ENCODE data around the gene METTL27.
"Not testable (repeated sequence)": the region's sequence is repeated elsewhere in the genome, so short reads cannot be mapped to it uniquely, and the experiment has no call there.

The METTL27 gene

DNA sequence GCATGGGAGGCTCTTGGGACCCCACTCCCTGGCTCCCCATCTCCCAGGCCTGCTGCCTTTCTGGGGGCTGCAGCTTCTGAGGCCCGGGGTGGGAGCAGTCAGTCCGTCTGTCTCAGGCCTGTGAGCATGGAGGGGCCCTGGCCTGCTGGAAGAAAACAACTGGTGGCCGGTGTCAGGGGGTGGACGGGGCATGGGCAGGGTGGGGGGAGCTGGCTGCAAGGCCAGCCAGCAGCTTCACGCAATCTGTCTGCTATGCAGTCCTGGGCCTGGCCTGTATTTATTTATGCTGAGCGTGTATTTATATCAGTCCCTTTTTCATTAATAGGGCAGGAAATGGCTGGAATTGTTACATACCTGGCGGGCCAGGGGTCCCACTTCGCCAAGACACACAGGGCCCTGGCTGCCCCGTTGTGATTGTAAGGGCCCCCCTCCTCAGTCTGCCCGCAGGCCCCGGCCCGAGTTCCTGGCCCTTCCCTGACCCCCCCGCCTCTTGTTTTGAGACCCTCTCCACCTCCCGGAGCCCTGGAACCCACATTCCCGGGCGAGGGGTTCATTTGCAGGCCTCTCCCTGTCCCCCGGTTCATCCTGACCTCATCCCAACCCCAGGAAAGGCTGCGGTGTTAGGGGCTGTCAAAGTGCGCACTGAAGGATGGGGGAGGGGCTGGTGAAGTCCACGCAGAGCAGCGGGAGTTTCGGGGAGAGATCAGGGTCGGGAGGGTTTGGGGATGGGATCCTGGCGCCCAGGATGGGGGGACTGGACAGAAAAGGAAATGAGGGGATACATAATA is 26.9 kb upstream of the METTL27 start:
- DNase-seq (ENCODE audit: low read depth in 2 of 2), result no peak

DNA sequence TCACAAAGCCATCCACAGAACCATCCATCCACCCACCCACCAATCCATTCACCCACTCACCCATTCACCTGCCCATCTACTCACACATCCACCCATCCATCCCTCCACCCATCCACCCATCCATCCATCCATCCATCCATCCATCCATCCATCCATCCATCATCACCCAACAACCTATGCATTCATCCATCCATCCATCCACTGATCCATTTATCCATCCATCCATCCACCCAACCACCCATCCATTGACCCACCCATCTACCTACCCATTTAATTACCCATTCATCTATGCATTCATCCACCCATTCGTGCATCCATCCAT is 24.1 kb upstream of the METTL27 start:
- no peak for DNase-seq (ENCODE audit: low read depth in 2 of 2)

DNA sequence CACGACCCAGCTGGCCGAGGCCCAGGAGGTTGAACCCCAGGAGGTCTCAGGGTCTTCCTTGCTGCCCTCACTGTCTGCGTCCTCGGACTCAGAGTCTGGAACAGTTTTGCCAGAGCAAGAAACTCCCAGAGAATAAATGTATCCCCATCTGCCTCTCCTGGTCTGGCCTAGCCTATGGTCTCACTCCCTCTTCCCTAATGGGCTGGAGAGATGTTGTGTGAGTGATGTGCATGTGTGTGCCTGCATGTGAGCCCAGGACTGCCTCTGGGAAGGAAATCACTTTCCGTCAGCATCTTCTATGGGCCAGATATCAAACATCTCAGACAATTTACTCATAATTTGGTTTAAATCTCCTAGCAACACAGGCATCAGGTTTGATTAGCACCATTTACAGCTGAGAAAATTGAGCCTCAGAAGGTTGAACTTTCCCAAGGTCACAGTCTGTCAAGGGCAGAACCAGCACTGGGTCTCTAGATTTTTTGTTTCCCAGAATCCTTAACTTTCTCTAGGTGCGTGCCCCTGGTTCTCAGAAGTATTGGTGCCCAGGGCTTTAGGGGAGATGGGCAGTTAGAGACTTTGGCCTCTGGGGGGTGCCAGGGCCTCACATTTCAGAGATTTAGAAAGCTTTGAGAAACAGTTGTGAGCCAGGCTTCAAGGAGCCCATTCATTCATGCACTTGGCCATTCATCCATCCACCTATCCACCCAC is 23.6 kb upstream of the METTL27 start:
- DNase-seq (ENCODE audit: low read depth in 2 of 2), result no peak

DNA sequence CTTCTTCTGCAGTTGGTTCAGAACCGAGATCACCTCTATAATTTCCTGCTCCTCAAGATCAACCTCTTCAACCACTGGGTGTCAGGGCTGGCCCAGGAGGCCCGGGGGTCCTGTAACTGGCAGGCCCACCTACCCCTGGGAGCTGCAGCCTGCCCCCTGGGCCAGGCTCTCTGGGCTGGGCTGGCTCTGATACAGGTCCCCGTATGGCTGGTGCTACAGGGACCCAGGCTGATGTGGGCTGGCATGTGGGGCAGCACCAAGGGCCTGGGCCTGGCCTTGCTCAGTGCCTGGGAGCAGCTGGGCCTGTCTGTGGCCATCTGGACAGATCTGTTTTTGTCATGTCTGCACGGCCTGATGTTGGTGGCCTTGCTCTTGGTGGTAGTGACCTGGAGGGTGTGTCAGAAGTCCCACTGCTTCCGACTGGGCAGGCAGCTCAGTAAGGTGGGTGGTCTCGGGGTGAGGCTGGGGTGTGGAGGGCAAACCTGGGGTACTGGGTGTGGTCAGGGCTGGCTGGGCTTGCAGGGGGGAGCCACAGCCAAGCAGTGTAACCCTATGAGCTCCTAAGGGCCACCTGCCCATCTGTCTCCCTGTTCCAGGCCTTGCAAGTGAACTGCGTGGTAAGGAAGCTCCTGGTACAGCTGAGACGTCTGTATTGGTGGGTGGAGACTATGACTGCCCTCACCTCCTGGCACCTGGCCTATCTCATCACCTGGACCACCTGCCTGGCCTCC is 22.8 kb upstream of the METTL27 start:
- DNase-seq (ENCODE audit: low read depth in 2 of 2), result no peak

DNA sequence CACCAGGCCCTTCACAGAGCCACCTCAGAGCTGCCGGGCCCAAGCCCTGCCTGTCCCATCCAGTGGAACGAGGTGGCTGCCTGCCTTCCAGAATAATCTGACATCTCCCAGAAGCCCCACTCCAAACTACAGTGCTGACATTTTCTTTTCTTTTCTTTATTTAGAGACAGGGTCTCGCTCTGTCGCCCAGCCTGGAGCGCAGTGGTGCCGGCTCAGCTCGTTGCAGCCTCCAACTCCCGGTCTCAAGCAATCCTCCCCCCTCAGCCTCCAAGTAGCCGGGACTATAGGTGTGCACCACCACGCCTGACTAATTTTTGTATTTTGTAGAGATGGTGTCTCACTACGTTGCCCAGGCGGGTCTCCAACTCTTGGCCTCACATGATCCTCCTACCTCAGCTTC is 19.0 kb upstream of the METTL27 start:
- no peak for DNase-seq (ENCODE audit: low read depth in 2 of 2)

DNA sequence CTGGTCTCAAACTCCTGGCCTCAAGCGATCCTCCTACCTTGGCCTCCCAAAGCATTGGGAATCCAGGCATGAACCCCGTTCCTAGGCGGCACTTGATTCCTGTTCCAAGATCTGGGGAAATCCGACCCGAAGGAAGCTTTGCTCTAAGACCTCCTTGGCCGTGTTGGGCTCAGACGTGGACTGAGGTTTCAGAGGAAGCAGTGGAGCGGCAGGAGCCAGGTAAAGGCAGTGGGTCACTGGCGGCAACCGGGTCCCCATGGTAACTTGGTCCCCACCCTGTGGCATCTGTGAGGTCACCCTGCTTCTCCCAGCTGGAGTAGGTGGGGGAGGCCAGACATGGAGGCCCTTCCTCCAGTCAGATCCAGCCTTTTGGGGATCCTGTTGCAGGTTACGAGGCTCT is 18.5 kb upstream of the METTL27 start, which contains the start of gene TMEM270:
TMEM270 (plus strand) TSS at position 301 of the 400 bp plus-strand sequence; CDS start at position 337, 36 bp downstream.
- no peak for DNase-seq (ENCODE audit: low read depth in 2 of 2)

DNA sequence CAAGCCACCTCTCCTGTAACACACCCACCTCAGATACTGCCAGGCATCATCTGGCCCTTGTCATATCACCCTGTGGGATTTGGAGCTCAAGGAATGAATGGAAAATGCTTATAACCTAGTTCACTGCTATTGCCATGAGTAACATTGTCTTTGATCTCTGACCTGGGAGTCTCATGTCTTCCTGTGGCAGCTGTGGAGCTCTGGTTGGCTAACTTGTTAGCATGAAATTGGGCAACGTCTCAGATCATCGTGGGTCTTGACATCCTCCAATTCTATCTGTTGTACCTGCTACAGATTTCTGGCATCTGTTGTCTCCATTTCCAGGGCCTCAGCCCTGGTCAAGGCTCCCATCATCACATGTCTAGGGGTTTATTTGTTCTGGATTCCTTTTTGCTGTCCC is 16.5 kb upstream of the METTL27 start:
- no peak for DNase-seq (ENCODE audit: low read depth in 2 of 2)

DNA sequence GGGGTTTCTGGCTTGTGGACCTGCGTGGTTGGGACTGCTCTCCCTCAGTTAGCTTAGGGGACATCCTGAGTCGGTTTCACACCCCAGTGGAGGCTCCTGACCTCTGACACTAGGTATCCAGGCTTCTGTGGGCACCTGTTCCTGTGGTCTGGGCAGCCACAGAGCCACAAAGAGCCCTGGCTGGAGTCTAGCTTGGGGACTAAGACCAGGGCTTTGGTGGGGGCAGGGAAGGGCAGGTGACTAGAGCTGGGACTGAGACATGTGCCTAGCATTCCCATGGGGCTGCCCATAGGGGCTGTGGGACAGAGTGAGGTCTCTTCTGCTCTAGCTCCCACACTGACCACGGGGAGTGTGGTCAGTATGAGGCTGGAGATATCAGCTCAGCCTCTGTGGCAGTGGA is 14.6 kb upstream of the METTL27 start:
- no peak for DNase-seq (ENCODE audit: low read depth in 2 of 2)

DNA sequence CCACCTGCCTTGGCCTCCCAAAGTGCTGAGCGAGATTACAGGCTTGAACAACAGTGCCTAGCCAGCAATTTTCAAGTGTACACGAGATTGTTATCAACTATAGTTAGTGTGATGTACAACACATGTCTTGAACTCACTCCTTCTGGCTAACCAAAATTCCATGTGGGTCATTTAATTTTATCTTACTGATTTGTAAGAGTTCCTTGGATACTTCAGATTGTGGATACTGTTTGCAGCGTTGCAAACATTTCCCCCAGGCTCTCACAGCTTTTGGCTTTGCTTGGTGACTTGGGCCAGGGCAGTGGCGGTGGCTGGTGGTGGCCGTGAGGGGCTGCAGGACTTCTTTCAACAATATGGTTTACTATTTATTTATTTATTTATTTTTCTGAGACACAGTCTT is 10.2 kb upstream of the METTL27 start:
- no peak for DNase-seq (ENCODE audit: low read depth in 2 of 2)

DNA sequence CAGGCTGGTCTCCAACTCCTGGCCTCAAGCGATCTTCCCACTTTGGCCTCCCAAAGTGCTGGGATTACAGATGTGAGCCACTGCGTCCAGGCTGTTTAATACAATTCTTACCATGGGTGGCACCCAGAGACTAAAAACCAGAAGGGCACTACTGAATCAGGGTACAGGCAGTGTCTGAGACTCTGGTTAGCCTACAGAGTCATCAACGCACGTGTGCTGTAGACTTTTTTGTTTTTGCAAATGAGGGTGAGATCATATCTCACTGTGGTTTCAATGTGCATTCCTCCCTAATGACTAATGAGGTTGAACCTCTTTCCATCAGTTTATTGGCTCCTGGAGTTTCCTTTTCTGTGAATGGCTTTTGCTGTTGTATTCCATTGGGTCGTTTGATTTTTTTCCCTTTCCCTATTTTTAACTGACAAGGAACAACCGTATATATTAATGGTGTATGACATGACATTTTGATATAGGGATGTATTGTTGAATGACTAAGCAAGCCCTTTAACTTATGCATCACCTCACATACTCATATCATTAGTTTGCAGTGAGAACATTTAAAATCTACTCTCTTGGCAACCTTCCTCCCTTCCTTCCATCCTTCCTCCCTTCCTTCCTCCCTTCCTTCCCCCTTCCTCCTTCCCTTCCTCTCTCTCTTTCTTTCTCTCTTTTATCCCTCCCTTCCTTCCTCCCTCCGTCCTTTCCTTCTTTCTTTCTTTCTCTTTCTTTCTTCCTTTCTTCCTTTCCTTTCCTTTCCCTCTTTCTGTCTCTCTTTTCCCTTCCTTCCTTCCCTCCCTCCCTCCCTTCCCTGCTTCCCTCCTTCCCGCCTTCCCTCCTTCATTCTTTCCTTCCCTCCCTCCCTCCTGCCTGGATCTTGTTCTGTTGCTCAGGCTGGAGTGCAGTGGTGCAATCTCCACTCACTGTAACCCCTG is 9.4 kb upstream of the METTL27 start:
- no peak for DNase-seq (ENCODE audit: low read depth in 2 of 2)

DNA sequence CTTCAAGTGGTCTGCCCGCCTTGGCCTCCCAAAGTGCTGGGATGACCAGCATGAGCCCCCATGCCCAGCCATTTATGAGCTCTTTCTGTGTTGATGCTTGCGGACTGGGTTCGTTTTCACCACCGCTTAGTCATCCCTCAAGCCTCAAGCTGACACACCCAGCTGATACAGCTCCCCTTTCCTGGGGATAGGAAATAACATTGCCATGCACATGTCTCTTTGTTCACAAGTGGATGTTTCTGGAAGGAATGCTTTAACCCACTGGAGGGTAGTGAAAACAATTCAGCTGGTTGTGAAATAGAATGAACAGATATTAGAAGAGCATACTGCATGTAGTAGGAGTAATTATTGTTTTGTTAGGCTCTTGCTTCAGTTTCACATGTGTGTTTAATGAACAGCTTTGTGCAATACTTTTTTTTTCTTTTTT is 8.5 kb upstream of the METTL27 start:
- no peak for DNase-seq (ENCODE audit: low read depth in 2 of 2)

DNA sequence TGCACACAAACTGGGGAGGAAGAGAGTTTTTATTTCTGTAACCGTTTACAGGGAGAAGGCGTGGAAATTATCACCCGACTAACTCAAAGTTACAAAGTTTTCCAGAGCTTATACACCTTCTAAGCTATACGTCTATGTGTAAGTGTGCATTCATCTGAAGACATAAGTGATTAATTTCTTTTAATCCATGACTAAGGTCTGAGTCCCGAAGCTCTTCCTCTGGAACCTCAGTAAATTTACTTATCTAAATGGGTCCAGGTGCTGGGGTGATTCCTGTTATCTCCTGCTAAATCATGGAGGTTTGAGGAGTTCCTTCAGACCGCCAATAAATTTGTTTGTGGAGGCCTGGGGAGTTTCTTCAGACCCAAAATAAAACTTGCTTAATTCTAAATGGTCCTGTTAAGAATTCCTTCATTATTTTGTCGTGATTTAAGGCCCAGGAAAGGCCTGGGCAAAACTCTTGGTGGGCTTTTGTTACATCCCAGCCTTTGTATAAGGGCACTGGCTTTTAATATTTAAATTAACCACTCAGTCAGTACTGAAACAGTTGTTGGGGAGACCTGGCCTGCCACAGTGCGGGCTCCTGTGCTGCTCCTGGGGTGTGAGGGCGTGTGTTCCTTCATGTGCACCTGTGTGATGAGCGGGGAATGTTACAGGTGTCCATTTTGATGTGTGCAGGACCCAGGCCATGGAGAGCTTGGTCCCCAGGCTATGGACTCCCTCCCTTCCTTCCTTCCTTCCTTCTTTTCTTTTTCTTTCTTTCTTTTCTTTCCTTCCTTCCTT is 5.8 kb upstream of the METTL27 start:
- DNase-seq (ENCODE audit: low read depth in 2 of 2), result no peak

DNA sequence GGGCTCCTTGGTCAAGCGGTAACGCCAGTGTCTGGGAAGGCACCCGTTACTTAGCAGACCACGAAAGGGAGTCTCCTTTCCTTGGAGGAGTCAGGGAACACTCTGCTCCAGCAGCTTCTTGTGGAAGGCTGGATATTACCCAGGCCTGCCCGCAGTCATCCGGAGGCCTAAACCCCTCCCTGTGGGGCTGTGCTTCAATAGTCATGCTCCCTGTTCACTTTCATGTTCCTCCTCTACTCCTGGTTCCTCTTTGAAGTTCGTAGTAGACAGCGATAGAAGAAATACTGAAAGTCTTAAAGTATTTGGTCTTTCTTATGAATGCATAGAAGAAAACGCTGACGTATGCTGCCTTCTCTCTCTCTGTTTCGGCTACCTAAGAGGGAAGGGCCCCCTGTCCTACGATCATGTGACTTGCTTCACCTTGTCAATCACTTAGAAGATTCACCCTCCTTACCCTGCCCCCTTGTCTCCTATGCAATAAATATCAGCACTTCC is 3.4 kb upstream of the METTL27 start:
- DNase-seq (ENCODE audit: low read depth in 2 of 2), result not testable (repeated sequence)

DNA sequence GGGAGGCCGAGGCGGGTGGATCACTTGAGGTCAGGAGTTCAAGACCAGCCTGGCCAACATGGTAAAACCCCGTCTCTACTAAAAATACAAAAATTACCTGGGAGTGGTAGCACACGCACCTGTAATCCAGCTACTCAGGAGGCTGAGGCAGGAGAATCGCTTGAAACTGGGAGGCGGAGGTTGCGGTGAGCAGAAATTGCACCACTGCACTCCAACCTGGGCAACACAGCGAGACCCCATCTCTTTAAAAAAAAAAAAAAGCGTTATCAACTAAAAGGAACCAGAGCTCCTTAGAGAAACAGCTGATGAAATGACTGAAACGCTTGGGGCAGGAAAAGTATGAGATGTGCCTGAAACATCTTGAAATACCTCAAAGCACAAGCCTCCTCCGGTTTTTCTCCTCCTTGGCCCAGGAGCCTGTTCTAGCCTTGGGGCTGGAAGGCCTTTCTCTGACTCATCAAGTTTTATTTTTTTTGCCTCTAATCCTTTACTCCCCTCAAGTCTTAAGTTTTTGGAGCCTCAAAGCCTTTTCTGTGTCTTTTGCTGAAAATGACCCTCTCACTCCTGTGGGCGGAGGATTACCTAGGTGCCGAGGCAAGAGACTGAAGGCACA is 2.6 kb upstream of the METTL27 start:
- no peak for DNase-seq (ENCODE audit: low read depth in 2 of 2)

DNA sequence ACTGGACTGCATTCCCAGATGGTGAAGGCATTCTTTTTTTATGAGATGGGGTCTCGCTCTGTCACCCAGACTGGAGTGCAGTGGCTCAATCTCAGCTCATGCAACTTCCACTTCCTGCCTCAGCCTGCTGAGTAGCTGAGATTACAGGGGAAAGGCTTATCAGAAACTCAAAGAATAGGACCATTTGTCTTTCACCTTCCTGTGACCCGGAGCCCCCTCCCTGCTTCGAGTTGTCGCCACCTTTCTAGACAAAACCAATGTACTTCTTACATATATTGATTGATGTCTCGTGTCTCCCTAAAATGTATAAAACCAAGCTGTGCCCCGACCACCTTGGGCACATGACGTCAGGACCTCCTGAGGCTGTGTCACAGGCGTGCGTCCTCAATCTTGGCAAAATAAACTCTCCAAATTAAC is 1.8 kb upstream of the METTL27 start:
- DNase-seq (ENCODE audit: low read depth in 2 of 2), result no peak

DNA sequence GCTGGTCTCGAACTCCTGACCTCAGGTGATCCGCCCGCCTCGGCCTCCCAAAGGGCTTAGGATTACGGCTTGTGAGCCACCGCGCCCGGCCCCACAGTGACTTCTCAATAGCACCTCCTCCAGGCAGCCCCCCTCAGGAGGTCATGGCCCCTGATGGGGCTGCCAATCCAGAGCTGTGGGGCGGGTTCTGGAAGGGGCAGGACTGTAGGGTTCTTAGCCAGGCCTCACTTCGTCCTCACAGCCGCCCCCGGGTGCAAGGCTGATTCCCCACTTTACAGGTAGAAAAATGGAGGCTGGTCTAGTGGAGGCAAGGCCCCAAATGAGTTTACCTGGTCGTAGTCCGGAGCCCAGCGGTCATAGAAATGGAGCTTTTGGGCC is 638 bp downstream of the METTL27 start:
- DNase-seq (ENCODE audit: low read depth in 2 of 2), result no peak

DNA sequence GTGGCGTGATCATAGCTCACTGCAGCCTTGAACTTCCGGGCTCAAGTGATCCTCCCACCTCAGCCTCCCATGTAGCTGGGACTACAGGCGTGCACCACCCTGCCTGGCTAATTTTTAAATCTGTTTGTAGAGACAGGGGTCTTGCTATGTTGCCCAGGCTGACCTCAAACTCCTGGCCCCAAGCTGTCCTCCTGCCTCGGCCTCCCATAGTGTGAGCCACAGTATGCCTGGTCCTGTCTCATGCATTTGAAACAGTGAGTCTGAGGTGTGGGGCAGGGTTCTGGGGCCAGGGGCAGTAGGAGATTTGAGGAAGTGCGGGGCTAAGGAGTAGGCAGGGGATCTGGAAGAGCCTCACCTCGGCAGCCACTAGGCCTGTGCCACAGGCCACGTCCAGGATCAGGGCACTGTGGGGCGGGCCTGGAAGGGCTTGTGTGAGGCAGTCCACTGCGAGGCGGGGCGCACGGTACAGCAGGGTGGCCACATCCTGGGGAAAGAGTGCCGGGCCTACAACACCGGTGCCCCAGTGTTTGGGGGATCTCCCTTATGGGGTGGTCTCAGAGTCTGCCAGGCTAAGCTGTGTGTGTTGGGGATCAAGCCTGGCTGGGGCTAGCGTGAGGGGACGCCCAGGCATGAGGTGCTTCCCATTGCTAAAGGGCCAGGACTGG is 1.5 kb downstream of the METTL27 start:
- no peak for DNase-seq (ENCODE audit: low read depth in 2 of 2)

DNA sequence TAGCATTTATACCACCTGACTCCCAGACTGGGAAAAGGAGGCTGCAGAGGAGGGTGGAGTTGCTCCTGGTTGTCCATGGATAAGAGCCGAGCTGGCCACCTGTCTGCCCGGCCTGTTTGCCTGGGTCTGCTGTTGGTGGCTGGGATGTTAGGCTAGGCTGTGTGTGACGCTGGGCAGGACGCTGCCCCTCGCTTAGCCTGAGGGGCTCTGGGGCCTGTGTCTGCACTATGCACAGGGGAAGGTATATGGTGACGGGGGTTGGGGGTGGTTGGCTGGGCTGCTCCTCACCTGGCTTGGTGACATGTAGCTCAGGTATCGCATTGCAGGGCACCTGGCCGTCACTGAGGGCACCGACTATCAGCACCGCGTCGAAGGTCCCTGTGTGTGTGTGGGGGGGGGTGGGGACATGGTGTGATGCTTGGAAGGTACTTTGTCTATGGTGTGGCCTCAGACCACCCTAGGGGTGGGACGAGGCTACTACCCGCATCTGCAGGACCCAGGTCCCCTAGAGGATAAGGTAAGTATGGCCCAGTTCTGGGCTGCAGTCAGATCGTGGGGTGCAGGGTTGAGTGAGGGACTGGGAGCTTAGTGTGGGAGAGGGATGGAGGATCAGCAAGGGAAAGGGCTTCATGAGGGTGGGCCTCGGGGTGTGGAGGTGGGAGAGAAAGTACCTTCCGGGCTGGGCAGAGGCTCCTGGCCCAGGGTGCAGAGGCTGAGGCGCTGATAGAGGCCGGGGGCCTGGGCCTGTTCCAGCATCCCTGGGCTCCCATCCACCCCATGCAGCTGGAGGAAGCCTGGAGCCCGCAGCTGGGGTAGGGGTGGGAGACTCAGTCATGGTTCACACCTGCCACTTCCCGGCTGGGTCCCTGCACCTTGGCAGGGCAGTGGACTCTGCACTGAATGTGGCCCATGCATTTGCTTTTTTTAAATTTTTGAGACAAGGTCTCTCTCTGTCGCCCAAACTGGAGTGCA is 2.3 kb downstream of the METTL27 start:
- no peak for DNase-seq (ENCODE audit: low read depth in 2 of 2)

DNA sequence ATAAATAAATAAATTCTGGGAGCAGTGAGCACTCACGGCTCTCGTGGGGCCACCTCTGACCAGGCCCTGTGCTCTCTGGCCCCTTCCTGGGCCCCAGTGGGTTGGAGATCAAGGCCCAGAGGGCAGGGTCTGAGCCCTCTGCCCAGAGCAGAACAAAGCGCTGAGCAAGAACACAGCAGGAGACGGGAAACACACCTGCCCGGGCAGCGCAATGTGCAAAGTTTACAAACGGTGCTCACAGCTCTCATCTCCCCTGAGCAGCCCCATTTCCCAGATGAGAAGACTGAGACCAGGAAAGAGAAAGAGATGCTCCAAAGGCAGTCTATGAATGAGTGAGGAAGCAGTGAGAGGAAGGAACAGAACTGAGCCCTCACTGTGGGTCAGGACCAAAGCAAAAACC is 3.0 kb downstream of the METTL27 start:
- no peak for DNase-seq (ENCODE audit: low read depth in 2 of 2)
